Type B pancreatic cell (in vitro differentiated cells): ENCODE results near the gene DCLK1. TPM values are rescaled to one million over a fixed set of nuclear protein-coding genes. Genes with fewer than 3 reads are reported as not detected.

Experiments
- DNase-seq: peaks from one replicate; pipeline ENCODE4 v3.0.0; 2021; ENCODE audit warnings: mixed read lengths; ENCODE audit not compliant: unreplicated experiment; ENCODE audit errors: extremely low spot score
- H3K27ac Mint-ChIP-seq: 2 replicates; pipeline ENCODE4 v1.8.0; 2021; ENCODE audit warnings: mild to moderate bottlenecking, mixed read lengths
- H3K27me3 Mint-ChIP-seq: 2 replicates; pipeline ENCODE4 v1.8.0; 2021; ENCODE audit warnings: mixed read lengths
- H3K36me3 Mint-ChIP-seq: 2 replicates; pipeline ENCODE4 v1.8.0; 2021; ENCODE audit warnings: mixed read lengths
- H3K4me1 Mint-ChIP-seq: one replicate; pipeline ENCODE4 v1.8.0; 2021; ENCODE audit warnings: mixed read lengths; ENCODE audit not compliant: unreplicated experiment
- H3K4me3 Mint-ChIP-seq: 2 replicates; pipeline ENCODE4 v1.8.0; 2021; ENCODE audit warnings: mild to moderate bottlenecking, mixed read lengths
- H3K9me3 Mint-ChIP-seq: 2 replicates; pipeline ENCODE4 v1.8.0; 2021; ENCODE audit warnings: mixed read lengths
- total RNA-seq: library from RNA; stranded (reverse); gene quantifications from 2 replicates; pipeline ENCODE4 v1.2.1, GENCODE V29; 2021; ENCODE audit warnings: low replicate concordance
- TF ChIP-seq, protein P1 (sequence below): fragments of 200-600 bp; sonication (generic); conservative IDR thresholded peaks from 2 replicates; pipeline ENCODE4 v1.5.0; 2021; ENCODE audit warnings: antibody characterized with exemption, mild to moderate bottlenecking

DCLK1 gene
- total RNA-seq, 1 donor from 2014 or later, result 47.1 TPM

DNA sequence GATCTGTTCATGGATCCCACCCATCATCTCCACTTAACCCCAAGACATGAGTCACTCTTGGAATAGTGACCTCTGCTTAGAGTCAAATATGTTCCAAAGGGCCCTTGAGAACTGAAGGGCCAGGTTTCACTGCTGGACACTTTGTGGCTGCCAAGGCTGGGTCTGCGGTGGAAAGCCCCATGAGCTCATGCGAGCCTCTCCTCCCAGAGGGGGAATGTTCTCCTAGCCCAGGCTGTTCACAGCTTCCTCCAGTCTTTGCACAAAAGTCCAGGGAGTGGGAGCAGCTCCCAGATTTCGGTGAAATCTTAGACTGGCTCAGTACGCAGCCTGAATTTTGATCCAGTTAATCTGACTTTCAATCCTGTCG is 732 bp upstream of the DCLK1 start:
- no peak for DNase-seq
- Mint-ChIP-seq H3K36me3 (no peaks in the 10 kb centered on the region), H3K27me3 (peaks cover 81% of the 10 kb centered on the region)

DNA sequence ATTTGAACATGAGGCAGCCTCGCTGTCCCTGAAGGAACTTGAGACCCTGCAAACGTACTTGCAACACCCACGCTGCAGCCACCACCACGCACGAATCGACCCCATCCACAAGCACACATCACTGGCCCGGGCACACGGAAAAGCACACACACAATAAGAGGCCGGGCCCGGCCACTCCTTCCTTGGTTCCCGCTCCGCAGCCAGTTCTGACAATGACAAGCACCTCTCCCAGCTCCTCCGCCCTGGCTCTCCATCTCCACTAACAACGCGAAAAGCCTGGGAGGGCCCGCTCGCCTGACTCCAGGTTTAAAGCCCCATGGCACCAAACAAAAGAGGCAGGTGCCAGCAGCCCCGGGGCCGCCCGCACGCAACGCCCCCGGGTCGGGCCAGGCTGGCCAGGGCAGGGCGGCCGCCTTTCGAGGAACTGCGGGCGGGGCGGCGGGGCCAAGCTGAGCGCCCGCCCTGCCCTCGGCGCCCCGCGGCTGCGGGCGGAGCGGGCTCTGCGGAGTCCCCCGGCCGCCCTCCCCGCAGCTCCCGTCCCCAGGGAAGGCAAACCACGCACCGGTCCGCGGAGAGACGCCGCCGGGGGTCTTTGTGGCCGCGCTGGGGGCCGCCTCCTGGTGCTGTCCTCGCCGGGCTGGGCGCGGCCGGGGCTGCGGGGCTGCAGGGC is 495 bp downstream of the DCLK1 start:
- TF ChIP-seq, protein P1, sequence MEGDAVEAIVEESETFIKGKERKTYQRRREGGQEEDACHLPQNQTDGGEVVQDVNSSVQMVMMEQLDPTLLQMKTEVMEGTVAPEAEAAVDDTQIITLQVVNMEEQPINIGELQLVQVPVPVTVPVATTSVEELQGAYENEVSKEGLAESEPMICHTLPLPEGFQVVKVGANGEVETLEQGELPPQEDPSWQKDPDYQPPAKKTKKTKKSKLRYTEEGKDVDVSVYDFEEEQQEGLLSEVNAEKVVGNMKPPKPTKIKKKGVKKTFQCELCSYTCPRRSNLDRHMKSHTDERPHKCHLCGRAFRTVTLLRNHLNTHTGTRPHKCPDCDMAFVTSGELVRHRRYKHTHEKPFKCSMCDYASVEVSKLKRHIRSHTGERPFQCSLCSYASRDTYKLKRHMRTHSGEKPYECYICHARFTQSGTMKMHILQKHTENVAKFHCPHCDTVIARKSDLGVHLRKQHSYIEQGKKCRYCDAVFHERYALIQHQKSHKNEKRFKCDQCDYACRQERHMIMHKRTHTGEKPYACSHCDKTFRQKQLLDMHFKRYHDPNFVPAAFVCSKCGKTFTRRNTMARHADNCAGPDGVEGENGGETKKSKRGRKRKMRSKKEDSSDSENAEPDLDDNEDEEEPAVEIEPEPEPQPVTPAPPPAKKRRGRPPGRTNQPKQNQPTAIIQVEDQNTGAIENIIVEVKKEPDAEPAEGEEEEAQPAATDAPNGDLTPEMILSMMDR, result no peak
- peak; percentile 68 for DNase-seq
- Mint-ChIP-seq H3K27ac (peak overlapping the region; percentile 19), H3K9me3 (no peaks in the 10 kb centered on the region), H3K27me3 (peaks cover 83% of the 10 kb centered on the region), H3K36me3 (no peaks in the 10 kb centered on the region), H3K4me3 (peak overlapping the region; percentile 92), H3K4me1 (peaks cover 15% of the 10 kb centered on the region)

More for the DNA sequence above, 732 bp upstream of the DCLK1 start:
- Mint-ChIP-seq H3K9me3 (no peaks in the 10 kb centered on the region), H3K27ac (no peak overlapping the region), H3K4me3 (peak overlapping the region; percentile 83), H3K4me1 (peaks cover 7% of the 10 kb centered on the region)
- TF ChIP-seq, protein P1, result no peak

DNA sequence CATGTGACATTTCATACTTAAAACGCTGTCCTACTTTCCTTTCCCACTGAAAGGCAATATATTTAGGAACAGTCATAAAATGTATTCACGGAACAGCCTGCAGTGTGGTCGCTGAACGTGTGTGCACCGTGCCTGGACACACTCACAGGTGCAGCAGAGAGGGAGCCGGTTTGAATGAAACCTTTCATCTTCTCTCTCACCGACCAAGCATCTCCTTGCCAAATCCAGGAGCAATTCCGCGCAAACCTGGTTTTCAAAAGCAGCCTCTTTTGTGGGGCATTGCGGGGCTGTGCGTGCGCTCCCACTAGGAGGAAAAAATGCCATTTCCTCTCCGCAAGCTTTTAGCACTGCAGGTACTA is 1.0 kb downstream of the DCLK1 start:
- DNase-seq, result no peak
- peaks cover 15% of the 10 kb centered on the region for H3K4me1 Mint-ChIP-seq
- TF ChIP-seq, protein P1, result no peak
- H3K27ac Mint-ChIP-seq, result peak overlapping the region; percentile 19
- H3K36me3 Mint-ChIP-seq, result no peaks in the 10 kb centered on the region
- peak overlapping the region; percentile 92 for H3K4me3 Mint-ChIP-seq
- no peaks in the 10 kb centered on the region for H3K9me3 Mint-ChIP-seq
- peaks cover 78% of the 10 kb centered on the region for H3K27me3 Mint-ChIP-seq

DNA sequence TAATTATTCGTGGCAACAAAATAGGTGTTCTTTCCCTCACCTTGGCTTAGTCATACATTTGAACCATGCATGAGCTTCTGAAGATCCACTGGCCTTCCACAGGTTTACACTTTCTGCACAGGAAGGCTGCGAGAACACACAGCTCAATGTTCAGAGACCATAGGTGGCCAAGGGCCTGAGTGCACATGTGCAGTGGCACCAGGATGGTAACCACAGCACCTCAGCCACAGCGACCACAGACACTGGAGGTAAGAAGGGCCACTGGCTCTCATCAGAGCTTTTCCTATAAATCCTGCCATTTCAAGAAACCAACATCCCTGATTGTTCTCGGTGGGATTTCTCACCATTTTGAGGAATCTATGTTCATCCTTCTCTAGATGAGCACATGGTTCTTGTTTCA is 1.6 kb downstream of the DCLK1 start:
- H3K36me3 Mint-ChIP-seq, result peaks cover 3% of the 10 kb centered on the region
- peak overlapping the region; percentile 92 for H3K4me3 Mint-ChIP-seq
- H3K27me3 Mint-ChIP-seq, result peaks cover 72% of the 10 kb centered on the region

DNA sequence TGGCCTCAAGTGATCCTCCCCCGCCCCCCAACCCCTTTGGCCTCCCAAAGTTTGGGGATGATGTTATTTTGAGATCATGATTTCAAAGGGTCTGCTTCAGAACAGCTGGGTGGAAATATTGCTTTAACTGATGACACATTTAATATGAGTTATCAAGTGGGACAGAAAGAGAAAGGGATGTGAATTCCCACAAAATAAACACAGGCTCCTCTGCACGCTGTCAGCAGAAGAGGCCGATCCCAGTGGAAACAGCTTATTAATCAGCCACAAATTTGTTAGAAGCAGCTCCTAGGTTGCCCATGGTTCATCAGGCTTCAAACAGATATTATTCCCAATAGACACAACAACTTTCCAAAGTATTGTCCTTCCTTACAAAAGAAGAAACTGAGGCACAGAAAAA is 4.7 kb downstream of the DCLK1 start:
- Mint-ChIP-seq H3K4me3 (no peak overlapping the region), H3K27me3 (peaks cover 42% of the 10 kb centered on the region), H3K36me3 (peaks cover 8% of the 10 kb centered on the region), H3K9me3 (no peaks in the 10 kb centered on the region), H3K27ac (no peak overlapping the region), H3K4me1 (peaks cover 15% of the 10 kb centered on the region)
- TF ChIP-seq, protein P1, result no peak
- no peak for DNase-seq

More for the DNA sequence above, 1.6 kb downstream of the DCLK1 start:
- Mint-ChIP-seq H3K9me3 (no peaks in the 10 kb centered on the region), H3K27ac (no peak overlapping the region), H3K4me1 (peaks cover 15% of the 10 kb centered on the region)
- TF ChIP-seq, protein P1, result no peak
- DNase-seq, result no peak

DNA sequence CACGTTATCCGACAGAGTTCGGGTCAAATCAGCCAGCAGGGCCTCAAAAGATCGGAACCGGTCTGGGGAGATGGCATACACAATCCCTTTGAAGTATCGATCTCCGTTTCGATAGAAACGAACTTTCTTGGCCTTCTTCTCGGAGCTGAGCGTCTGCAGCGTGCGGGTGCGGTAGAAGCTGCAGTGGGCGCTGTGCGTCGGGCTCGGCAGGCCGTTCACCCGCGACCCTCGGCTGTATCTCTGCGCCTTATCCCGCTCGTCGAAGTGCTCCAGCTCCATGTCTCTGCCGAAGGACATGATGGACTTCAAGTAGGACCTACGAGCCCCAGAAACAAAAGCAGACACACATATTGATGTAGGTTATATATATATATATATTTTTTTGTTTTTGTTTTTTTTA is 5.3 kb downstream of the DCLK1 start:
- Mint-ChIP-seq H3K27me3 (peaks cover 39% of the 10 kb centered on the region), H3K4me1 (peaks cover 15% of the 10 kb centered on the region), H3K9me3 (no peaks in the 10 kb centered on the region), H3K27ac (no peak overlapping the region), H3K36me3 (peaks cover 8% of the 10 kb centered on the region), H3K4me3 (no peak overlapping the region)
- TF ChIP-seq, protein P1, result no peak
- DNase-seq, result no peak
